Measurements from ENCODE around the gene ST8SIA6.
"Not testable (repeated sequence)": the region's sequence is repeated elsewhere in the genome, so short reads cannot be mapped to it uniquely, and the experiment has no call there.

Gene ST8SIA6

GRCh38 chr10:17343118-17343517, 111.3 kb downstream of the ST8SIA6 start:
- no peak for DNase-seq (ENCODE audit: low read depth)

GRCh38 chr10:17340144-17340829, 114.1 kb downstream of the ST8SIA6 start:
- DNase-seq (ENCODE audit: low read depth): no peak

- peak; percentile 58 for DNase-seq (ENCODE audit: low read depth)
These were observed 119.3 kb downstream of the ST8SIA6 start for GRCh38 chr10:17335065-17335464.

- no peak for DNase-seq (ENCODE audit: low read depth)
These were observed 123.9 kb downstream of the ST8SIA6 start for GRCh38 chr10:17330501-17330900.

GRCh38 chr10:17326377-17326776, 128.0 kb downstream of the ST8SIA6 start:
- no peak for DNase-seq (ENCODE audit: low read depth)

- not testable (repeated sequence) for DNase-seq (ENCODE audit: low read depth)
These were observed 132.4 kb downstream of the ST8SIA6 start for GRCh38 chr10:17321957-17322356.

- DNase-seq (ENCODE audit: low read depth): no peak
These were observed 137.8 kb downstream of the ST8SIA6 start for GRCh38 chr10:17316488-17317170.

- no peak for DNase-seq (ENCODE audit: low read depth)
These were observed 145.0 kb downstream of the ST8SIA6 start for GRCh38 chr10:17309435-17309834.

GRCh38 chr10:17307123-17307522, 147.3 kb downstream of the ST8SIA6 start:
- no peak for DNase-seq (ENCODE audit: low read depth)

GRCh38 chr10:17292375-17292774, 162.0 kb downstream of the ST8SIA6 start:
- DNase-seq (ENCODE audit: low read depth): no peak

GRCh38 chr10:17290226-17290625, 164.2 kb downstream of the ST8SIA6 start:
- DNase-seq (ENCODE audit: low read depth): peak; percentile 1

GRCh38 chr10:17289763-17290162, 164.6 kb downstream of the ST8SIA6 start:
- DNase-seq (ENCODE audit: low read depth): no peak

GRCh38 chr10:17286562-17287550, 167.5 kb downstream of the ST8SIA6 start:
- DNase-seq (ENCODE audit: low read depth): no peak

GRCh38 chr10:17282311-17282710, 172.1 kb downstream of the ST8SIA6 start:
- no peak for DNase-seq (ENCODE audit: low read depth)

GRCh38 chr10:17278607-17279240, 175.7 kb downstream of the ST8SIA6 start:
- no peak for DNase-seq (ENCODE audit: low read depth)

- DNase-seq (ENCODE audit: low read depth): no peak
These were observed 177.5 kb downstream of the ST8SIA6 start for GRCh38 chr10:17276756-17277424.

GRCh38 chr10:17273403-17273802, 181.0 kb downstream of the ST8SIA6 start:
- DNase-seq (ENCODE audit: low read depth): no peak

GRCh38 chr10:17272648-17273047, 181.7 kb downstream of the ST8SIA6 start:
- no peak for DNase-seq (ENCODE audit: low read depth)
